Activated T-cell treated with anti-CD3 and anti-CD28 coated beads, Interleukin-2, amount 50 U/mL, for 4 hours (primary cell): ENCODE results near the gene PTX4. TPM values are rescaled to one million over a fixed set of nuclear protein-coding genes. Genes with fewer than 3 reads are reported as not detected.
"Not testable (repeated sequence)": the region's sequence is repeated elsewhere in the genome, so short reads cannot be mapped to it uniquely, and the experiment has no call there.

ENCODE experiments used
- ATAC-seq, 2 donors: fragments of 200-7000 bp; cut with Tn5 transposase; one replicate each; pipeline ENCODE4 v1.10.0; 2021
- DNase-seq: peaks from one replicate; pipeline ENCODE4 v3.0.0-alpha.2; 2020
- H3K27me3 Mint-ChIP-seq: one replicate; pipeline ENCODE4 v1.8.0; 2021; ENCODE audit warnings: low read depth, mixed read lengths
- H3K36me3 Mint-ChIP-seq: one replicate; pipeline ENCODE4 v1.8.0; 2022; ENCODE audit warnings: mixed read lengths; ENCODE audit not compliant: insufficient read depth
- H3K4me1 Mint-ChIP-seq: one replicate; pipeline ENCODE4 v1.8.0; 2021; ENCODE audit warnings: low read depth, mixed read lengths
- H3K4me3 Mint-ChIP-seq: one replicate; pipeline ENCODE4 v1.8.0; 2021; ENCODE audit warnings: mild to moderate bottlenecking, moderate library complexity, mixed read lengths
- H3K9me3 Mint-ChIP-seq: one replicate; pipeline ENCODE4 v1.8.0; 2021; ENCODE audit warnings: mixed read lengths
- total RNA-seq, 3 donors: library from RNA; stranded (reverse); gene quantifications; one replicate each; pipeline ENCODE4 v1.2.1, GENCODE V29; 2021

PTX4 gene
- total RNA-seq, 3 donors from 2014 or later = 0.28 TPM; not detected in 2

- DNase-seq = no peak
- peaks cover 2% of the 10 kb centered on the region for H3K36me3 Mint-ChIP-seq
- H3K4me3 Mint-ChIP-seq = no peak overlapping the region
- no peaks in the 10 kb centered on the region for H3K27me3 Mint-ChIP-seq
- H3K4me1 Mint-ChIP-seq = no peaks in the 10 kb centered on the region
- no peaks in the 10 kb centered on the region for H3K9me3 Mint-ChIP-seq
- ATAC-seq = no peak
These were observed 43.1 kb downstream of the PTX4 start for GRCh38 chr16:1445518-1446203.

GRCh38 chr16:1444730-1445517 is 43.8 kb downstream of the PTX4 start:
- no peak for ATAC-seq
- Mint-ChIP-seq H3K4me1 (no peaks in the 10 kb centered on the region), H3K27me3 (no peaks in the 10 kb centered on the region), H3K9me3 (no peaks in the 10 kb centered on the region), H3K36me3 (peaks cover 2% of the 10 kb centered on the region), H3K4me3 (no peak overlapping the region)
- no peak for DNase-seq

GRCh38 chr16:1443980-1444729 is 44.6 kb downstream of the PTX4 start, which contains the start of gene CCDC154:
TSS of gene CCDC154 (minus strand) at chr16:1444556. CDS start at chr16:1444322, 234 bp downstream.
- no peaks in the 10 kb centered on the region for H3K36me3 Mint-ChIP-seq
- no peaks in the 10 kb centered on the region for H3K27me3 Mint-ChIP-seq
- no peaks in the 10 kb centered on the region for H3K9me3 Mint-ChIP-seq
- DNase-seq = no peak
- H3K4me1 Mint-ChIP-seq = no peaks in the 10 kb centered on the region
- no peak within 1 kb of the TSS for H3K4me3 Mint-ChIP-seq
- no peak for ATAC-seq

GRCh38 chr16:1443403-1443973 is 45.3 kb downstream of the PTX4 start:
- Mint-ChIP-seq H3K27me3 (no peaks in the 10 kb centered on the region), H3K9me3 (no peaks in the 10 kb centered on the region), H3K4me3 (no peak overlapping the region), H3K4me1 (no peaks in the 10 kb centered on the region), H3K36me3 (no peaks in the 10 kb centered on the region)
- DNase-seq (no peak), ATAC-seq (no peak)

GRCh38 chr16:1442697-1443096 is 46.0 kb downstream of the PTX4 start:
- H3K27me3 Mint-ChIP-seq = no peaks in the 10 kb centered on the region
- no peaks in the 10 kb centered on the region for H3K36me3 Mint-ChIP-seq
- H3K4me3 Mint-ChIP-seq = no peak overlapping the region
- ATAC-seq (no peak), DNase-seq (no peak)
- no peaks in the 10 kb centered on the region for H3K4me1 Mint-ChIP-seq
- H3K9me3 Mint-ChIP-seq = no peaks in the 10 kb centered on the region

GRCh38 chr16:1441391-1441829 is 47.3 kb downstream of the PTX4 start:
- no peaks in the 10 kb centered on the region for H3K27me3 Mint-ChIP-seq
- no peak for DNase-seq

GRCh38 chr16:1439699-1440074 is 49.1 kb downstream of the PTX4 start:
- not testable (repeated sequence) for ATAC-seq, H3K4me3 Mint-ChIP-seq, H3K36me3 Mint-ChIP-seq, H3K9me3 Mint-ChIP-seq, DNase-seq, H3K4me1 Mint-ChIP-seq, H3K27me3 Mint-ChIP-seq

More at GRCh38 chr16:1441391-1441829, 47.3 kb downstream of the PTX4 start:
- no peak for ATAC-seq
- Mint-ChIP-seq H3K4me3 (no peak overlapping the region), H3K9me3 (no peaks in the 10 kb centered on the region), H3K36me3 (no peaks in the 10 kb centered on the region), H3K4me1 (no peaks in the 10 kb centered on the region)

GRCh38 chr16:1439058-1439698 is 49.6 kb downstream of the PTX4 start:
- no peaks in the 10 kb centered on the region for H3K27me3 Mint-ChIP-seq
- DNase-seq (no peak), ATAC-seq (no peak)
- no peaks in the 10 kb centered on the region for H3K9me3 Mint-ChIP-seq
- no peaks in the 10 kb centered on the region for H3K36me3 Mint-ChIP-seq
- H3K4me3 Mint-ChIP-seq = no peak overlapping the region
- no peaks in the 10 kb centered on the region for H3K4me1 Mint-ChIP-seq

- no peak for DNase-seq
- H3K36me3 Mint-ChIP-seq = no peaks in the 10 kb centered on the region
- H3K9me3 Mint-ChIP-seq = no peaks in the 10 kb centered on the region
- no peaks in the 10 kb centered on the region for H3K27me3 Mint-ChIP-seq
- no peak for ATAC-seq
- H3K4me1 Mint-ChIP-seq = no peaks in the 10 kb centered on the region
- no peak overlapping the region for H3K4me3 Mint-ChIP-seq
These were observed 50.3 kb downstream of the PTX4 start for GRCh38 chr16:1438229-1439057.

- ATAC-seq (no peak), DNase-seq (no peak)
- no peaks in the 10 kb centered on the region for H3K9me3 Mint-ChIP-seq
- H3K36me3 Mint-ChIP-seq = no peaks in the 10 kb centered on the region
- no peaks in the 10 kb centered on the region for H3K4me1 Mint-ChIP-seq
- no peak overlapping the region for H3K4me3 Mint-ChIP-seq
- no peaks in the 10 kb centered on the region for H3K27me3 Mint-ChIP-seq
These were observed 51.1 kb downstream of the PTX4 start for GRCh38 chr16:1437606-1438005.

GRCh38 chr16:1436731-1437355 is 51.9 kb downstream of the PTX4 start:
- ATAC-seq (no peak), DNase-seq (no peak)
- H3K27me3 Mint-ChIP-seq = no peaks in the 10 kb centered on the region
- H3K36me3 Mint-ChIP-seq = no peaks in the 10 kb centered on the region
- no peaks in the 10 kb centered on the region for H3K9me3 Mint-ChIP-seq
- H3K4me3 Mint-ChIP-seq = no peak overlapping the region
- no peaks in the 10 kb centered on the region for H3K4me1 Mint-ChIP-seq

GRCh38 chr16:1435921-1436697 is 52.6 kb downstream of the PTX4 start:
- Mint-ChIP-seq H3K4me1 (no peaks in the 10 kb centered on the region), H3K36me3 (no peaks in the 10 kb centered on the region), H3K27me3 (no peaks in the 10 kb centered on the region), H3K9me3 (no peaks in the 10 kb centered on the region), H3K4me3 (no peak overlapping the region)
- no peak for DNase-seq
- ATAC-seq = no peak
